Left hindlimb (tissue), 1 donor: ENCODE measurements around the gene IQSEC2.
A peak's percentile ranks its signal among the peaks of the same experiment; 100 is the strongest.

ENCODE experiments used
- DNase-seq: peaks from one replicate; pipeline ENCODE4 v3.0.0-alpha.2; 2018

The IQSEC2 gene

GRCh38 chrX:53305219-53305995, 24.0 kb upstream of the IQSEC2 start:
- no peak for DNase-seq

- no peak for DNase-seq
Observed at GRCh38 chrX:53303195-53303594, 21.8 kb upstream of the IQSEC2 start.

DNA sequence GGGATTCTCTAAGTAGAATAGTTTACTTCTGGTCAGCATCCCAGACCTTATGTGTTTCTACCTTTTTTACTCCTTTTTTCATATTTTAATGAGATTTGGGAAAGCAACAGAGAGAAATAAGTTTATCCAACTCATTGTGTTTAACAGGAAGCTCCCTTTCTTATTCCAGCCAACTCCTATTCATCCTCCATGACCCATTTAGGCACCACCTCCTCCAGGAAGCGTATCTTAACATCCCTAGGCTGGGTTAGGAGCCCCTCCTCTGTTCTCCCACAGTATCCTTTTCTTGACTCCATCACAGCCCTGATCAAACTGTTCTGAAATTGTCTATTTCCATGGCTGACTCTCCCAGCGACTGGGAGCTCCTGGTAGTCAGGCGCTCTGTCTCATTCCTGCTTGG, 18.8 kb upstream of the IQSEC2 start:
- no peak for DNase-seq

- DNase-seq: no peak
Observed at GRCh38 chrX:53294024-53294648, 12.8 kb upstream of the IQSEC2 start.

GRCh38 chrX:53291596-53291995, 10.2 kb upstream of the IQSEC2 start:
- DNase-seq: no peak

DNA sequence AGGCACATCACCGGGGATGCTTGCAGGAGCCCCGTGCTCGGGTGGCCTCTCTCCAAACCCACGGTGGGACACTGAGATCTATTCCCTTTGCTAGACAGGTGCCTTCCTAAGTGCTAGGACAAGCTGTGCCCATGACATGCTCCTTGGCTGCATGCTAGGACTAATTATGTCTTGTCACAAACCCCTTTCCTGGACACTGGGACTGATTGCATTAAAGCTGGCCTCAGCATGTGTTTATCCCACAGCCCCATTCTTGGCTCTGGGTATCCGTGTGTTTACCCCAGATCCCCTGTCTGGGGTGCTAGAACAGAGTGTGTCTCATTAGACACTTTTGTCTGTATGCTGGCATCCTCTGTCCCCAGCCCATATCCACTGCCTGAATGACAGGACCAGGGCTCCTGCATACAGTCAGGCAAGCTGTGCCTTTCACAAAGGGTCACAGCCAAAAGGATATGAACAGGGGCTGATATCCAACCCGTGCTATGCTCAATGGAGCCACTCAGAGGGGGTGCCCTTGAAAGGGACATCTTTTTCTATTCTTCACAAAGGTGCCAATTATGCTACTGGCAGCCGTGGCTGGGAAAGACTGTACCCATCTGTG, 9.2 kb upstream of the IQSEC2 start:
- DNase-seq: no peak

DNA sequence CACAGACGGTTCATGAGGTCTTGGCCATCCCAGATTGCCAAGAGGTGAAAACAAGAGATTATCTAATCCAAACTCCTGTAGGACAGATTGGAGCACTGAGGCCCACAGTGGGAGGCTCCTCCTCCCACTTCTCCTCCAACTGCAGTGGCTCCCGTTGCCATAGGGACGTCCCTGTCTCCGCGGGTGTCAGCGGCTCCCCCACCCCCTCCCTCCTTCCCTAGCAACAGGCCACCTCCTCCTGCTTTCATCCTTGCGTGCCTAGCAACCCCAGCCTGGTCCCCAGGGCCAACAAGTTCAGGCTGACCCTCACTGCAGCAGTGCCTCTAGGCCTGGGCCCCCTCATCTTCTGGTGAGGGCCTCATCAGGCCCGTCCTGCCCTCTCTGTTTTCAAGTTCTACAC, 6.8 kb upstream of the IQSEC2 start:
- no peak for DNase-seq

GRCh38 chrX:53287493-53288138, 6.2 kb upstream of the IQSEC2 start:
- DNase-seq: peak; percentile 65

GRCh38 chrX:53286171-53286570, 4.8 kb upstream of the IQSEC2 start:
- DNase-seq: no peak

DNA sequence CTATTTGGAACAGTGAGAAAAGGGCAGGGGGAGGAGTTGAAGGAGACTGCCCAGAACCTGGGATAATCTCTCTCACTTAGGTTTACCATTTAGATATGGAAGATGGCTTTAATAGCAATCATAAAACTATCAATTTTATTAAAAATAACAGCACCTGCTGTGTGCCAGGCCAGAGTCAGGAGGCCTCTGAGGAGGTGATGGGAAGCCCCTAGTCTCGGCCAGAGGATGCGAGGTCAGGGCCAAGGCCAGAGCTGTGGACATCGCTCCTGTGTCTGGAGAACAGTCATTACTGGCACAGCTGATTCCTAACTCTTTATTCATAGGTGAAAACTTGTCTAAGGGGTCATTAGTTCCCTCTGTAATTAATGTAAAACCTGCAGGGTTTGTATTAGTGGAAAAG, 4.2 kb upstream of the IQSEC2 start:
- no peak for DNase-seq

- peak; percentile 39 for DNase-seq
Observed at GRCh38 chrX:53284684-53285447, 3.5 kb upstream of the IQSEC2 start.

- no peak for DNase-seq
Observed at GRCh38 chrX:53283567-53283966, 2.2 kb upstream of the IQSEC2 start.

- DNase-seq: no peak
Observed at GRCh38 chrX:53283099-53283498, 1.7 kb upstream of the IQSEC2 start.

GRCh38 chrX:53281963-53282695, 745 bp upstream of the IQSEC2 start:
- DNase-seq: peak; percentile 38

DNA sequence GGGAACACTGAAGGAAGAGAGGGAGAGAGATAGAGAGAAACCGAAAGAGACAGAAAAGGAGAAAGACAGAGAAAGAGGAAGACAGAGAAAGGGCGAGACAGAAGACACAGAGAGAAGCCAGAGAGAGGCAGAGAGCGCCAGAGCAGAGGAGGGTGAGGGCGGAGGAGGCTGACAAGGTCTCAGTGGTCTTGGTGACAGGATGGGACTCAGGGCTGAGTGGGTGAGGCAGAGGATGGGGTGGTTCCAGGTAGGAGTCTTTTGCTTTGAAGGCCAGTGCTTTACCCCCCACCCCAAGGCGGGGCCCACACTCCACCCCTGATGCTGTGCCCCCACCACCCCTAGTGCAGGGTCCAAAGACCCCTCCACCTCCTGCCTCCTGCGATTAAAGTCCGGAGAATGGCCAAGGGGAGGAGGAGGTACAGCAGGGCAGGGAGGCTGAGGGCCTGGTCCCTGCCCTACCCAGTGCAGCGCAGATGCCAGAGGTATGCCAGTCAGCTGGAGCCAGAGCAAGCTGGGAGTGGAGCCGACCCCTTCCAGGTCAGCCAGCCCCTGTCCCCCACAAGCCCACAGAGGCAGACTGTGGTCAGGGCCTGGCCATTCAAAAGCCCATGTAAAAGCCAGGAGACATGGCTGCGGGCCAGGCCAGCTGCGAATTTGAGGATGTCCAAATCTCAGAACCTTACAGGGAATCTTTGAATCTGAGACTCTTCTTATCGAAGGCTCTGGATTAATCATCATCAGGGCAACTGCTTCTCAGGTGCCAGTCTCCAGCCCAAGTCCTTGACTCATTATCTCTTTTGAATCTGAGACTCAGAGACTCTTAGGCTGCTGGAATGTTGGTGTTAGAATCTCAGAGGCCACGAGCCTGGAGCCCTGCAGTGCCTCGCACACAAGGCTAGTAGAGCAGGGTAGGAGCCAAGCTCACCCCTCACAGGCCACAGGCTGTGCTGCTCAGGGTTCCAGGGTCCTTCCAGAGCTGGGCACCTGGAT, 758 bp downstream of the IQSEC2 start:
- DNase-seq: no peak

- DNase-seq: no peak
Observed at GRCh38 chrX:53279296-53280237, 1.8 kb downstream of the IQSEC2 start.

- DNase-seq: no peak
Observed at GRCh38 chrX:53272808-53273337, 8.5 kb downstream of the IQSEC2 start.

DNA sequence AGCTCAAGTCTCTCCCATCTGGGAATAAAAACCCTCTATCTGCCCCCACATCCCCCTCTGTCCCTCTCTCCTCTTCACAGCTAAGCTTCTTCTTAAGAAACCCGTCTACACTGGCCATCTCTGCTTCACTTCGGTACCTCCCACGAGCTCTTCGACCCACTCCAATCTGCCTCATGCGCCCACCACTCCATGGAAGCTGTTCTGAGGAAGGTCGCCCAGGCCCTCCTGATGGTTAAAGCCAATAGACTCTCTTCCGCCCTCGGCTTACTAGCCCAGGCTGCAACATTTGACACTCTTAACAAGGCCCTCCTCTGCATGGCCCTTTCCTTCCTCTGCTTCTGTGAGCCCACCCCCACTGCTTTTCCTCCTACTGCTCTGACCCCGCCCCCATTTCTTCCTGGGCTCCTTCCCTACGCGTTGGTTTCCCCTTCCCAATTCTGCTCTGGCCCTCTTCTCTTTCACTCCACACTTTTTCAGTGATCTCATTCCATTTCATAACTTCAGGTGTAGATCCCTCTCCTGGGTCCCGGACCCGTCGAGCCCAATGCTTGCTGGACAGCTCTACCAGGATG, 11.8 kb downstream of the IQSEC2 start:
- DNase-seq: no peak

GRCh38 chrX:53268173-53268572, 13.2 kb downstream of the IQSEC2 start:
- no peak for DNase-seq
